ENCODE data around the gene DSCAML1. TPM values are rescaled to one million over a fixed set of nuclear protein-coding genes. Genes with fewer than 3 reads are reported as not detected.

Gene DSCAML1
- total and polyA plus RNA-seq, 2 of the 8 experiments (the other 6 are each of a cell fraction or from before 2014, with no cell fraction given): 0.19 to 0.24 TPM

DNA sequence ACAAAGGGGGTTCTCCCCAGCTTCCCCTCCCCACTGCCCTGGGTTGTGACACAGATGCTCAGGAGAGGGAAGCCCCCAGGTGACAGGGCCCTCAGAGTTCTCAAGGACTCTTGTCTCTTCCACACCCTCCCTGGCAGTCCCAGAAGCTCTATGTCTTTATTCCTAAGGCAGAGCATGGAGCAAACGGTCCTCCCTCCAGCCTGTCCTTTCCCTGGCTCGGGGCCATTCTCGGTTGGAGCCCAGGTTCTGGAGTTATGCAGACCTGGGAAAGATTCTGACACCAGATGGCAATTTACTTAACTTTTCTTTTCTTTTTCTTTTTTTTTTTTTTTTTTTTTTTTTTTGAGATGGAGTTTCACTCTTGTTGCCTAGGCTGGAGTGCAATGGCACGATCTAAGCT is 282.8 kb downstream of the DSCAML1 start (continued):
- TF ChIP-seq, protein P1, sequence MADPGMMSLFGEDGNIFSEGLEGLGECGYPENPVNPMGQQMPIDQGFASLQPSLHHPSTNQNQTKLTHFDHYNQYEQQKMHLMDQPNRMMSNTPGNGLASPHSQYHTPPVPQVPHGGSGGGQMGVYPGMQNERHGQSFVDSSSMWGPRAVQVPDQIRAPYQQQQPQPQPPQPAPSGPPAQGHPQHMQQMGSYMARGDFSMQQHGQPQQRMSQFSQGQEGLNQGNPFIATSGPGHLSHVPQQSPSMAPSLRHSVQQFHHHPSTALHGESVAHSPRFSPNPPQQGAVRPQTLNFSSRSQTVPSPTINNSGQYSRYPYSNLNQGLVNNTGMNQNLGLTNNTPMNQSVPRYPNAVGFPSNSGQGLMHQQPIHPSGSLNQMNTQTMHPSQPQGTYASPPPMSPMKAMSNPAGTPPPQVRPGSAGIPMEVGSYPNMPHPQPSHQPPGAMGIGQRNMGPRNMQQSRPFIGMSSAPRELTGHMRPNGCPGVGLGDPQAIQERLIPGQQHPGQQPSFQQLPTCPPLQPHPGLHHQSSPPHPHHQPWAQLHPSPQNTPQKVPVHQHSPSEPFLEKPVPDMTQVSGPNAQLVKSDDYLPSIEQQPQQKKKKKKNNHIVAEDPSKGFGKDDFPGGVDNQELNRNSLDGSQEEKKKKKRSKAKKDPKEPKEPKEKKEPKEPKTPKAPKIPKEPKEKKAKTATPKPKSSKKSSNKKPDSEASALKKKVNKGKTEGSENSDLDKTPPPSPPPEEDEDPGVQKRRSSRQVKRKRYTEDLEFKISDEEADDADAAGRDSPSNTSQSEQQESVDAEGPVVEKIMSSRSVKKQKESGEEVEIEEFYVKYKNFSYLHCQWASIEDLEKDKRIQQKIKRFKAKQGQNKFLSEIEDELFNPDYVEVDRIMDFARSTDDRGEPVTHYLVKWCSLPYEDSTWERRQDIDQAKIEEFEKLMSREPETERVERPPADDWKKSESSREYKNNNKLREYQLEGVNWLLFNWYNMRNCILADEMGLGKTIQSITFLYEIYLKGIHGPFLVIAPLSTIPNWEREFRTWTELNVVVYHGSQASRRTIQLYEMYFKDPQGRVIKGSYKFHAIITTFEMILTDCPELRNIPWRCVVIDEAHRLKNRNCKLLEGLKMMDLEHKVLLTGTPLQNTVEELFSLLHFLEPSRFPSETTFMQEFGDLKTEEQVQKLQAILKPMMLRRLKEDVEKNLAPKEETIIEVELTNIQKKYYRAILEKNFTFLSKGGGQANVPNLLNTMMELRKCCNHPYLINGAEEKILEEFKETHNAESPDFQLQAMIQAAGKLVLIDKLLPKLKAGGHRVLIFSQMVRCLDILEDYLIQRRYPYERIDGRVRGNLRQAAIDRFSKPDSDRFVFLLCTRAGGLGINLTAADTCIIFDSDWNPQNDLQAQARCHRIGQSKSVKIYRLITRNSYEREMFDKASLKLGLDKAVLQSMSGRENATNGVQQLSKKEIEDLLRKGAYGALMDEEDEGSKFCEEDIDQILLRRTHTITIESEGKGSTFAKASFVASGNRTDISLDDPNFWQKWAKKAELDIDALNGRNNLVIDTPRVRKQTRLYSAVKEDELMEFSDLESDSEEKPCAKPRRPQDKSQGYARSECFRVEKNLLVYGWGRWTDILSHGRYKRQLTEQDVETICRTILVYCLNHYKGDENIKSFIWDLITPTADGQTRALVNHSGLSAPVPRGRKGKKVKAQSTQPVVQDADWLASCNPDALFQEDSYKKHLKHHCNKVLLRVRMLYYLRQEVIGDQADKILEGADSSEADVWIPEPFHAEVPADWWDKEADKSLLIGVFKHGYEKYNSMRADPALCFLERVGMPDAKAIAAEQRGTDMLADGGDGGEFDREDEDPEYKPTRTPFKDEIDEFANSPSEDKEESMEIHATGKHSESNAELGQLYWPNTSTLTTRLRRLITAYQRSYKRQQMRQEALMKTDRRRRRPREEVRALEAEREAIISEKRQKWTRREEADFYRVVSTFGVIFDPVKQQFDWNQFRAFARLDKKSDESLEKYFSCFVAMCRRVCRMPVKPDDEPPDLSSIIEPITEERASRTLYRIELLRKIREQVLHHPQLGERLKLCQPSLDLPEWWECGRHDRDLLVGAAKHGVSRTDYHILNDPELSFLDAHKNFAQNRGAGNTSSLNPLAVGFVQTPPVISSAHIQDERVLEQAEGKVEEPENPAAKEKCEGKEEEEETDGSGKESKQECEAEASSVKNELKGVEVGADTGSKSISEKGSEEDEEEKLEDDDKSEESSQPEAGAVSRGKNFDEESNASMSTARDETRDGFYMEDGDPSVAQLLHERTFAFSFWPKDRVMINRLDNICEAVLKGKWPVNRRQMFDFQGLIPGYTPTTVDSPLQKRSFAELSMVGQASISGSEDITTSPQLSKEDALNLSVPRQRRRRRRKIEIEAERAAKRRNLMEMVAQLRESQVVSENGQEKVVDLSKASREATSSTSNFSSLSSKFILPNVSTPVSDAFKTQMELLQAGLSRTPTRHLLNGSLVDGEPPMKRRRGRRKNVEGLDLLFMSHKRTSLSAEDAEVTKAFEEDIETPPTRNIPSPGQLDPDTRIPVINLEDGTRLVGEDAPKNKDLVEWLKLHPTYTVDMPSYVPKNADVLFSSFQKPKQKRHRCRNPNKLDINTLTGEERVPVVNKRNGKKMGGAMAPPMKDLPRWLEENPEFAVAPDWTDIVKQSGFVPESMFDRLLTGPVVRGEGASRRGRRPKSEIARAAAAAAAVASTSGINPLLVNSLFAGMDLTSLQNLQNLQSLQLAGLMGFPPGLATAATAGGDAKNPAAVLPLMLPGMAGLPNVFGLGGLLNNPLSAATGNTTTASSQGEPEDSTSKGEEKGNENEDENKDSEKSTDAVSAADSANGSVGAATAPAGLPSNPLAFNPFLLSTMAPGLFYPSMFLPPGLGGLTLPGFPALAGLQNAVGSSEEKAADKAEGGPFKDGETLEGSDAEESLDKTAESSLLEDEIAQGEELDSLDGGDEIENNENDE (IDR thresholded peaks at IDR 0.05; ENCODE audit: insufficient replicate concordance, low read length): no peak
- TF ChIP-seq TCF12 (IDR thresholded peaks at IDR 0.05; ENCODE audit: low read depth, low read length): no peak
- no peak for TF ChIP-seq KDM1A (IDR thresholded peaks at IDR 0.05; ENCODE audit: borderline replicate concordance, low read length)
- no peak for TF ChIP-seq HDAC6 (IDR thresholded peaks at IDR 0.05; ENCODE audit: low read depth, low read length)
- TF ChIP-seq NRF1 (IDR thresholded peaks at IDR 0.05; ENCODE audit: low read depth, low read length): no peak
- no peak for TF ChIP-seq SP1 (IDR thresholded peaks at IDR 0.05; ENCODE audit: low read depth, low read length)
- no peak for TF ChIP-seq EZH2 (IDR thresholded peaks at IDR 0.05; ENCODE audit: low read depth, low read length, severe bottlenecking)
- TF ChIP-seq SIX5 (IDR thresholded peaks at IDR 0.05; ENCODE audit: low read depth, low read length): no peak
- TF ChIP-seq ASH2L (IDR thresholded peaks at IDR 0.05; ENCODE audit: low read length): no peak
- TF ChIP-seq POU5F1 (IDR thresholded peaks at IDR 0.05; ENCODE audit: low read depth, low read length): no peak
- no peak for TF ChIP-seq FOSL1 (IDR thresholded peaks at IDR 0.05; ENCODE audit: insufficient read depth, low read depth, low read length)
- TF ChIP-seq SIN3A (conservative IDR thresholded peaks at IDR 0.05 in 1 of 2, IDR thresholded peaks at IDR 0.05 in 1 of 2; ENCODE audit: low read depth in 1 of 2, low read length in 2 of 2): no peak

Measured in H1 (cell line).